ENCODE data around the gene NAALAD2. TPM values are rescaled to one million over a fixed set of nuclear protein-coding genes. Genes with fewer than 3 reads are reported as not detected.
A peak's percentile ranks its signal among the peaks of the same experiment; 100 is the strongest.

The NAALAD2 gene
- total RNA-seq, 1 donor from 2014 or later, result 0.60 TPM

GRCh38 chr11:90213322-90213721 lies 78.9 kb downstream of the NAALAD2 start:
- H3K36me3 ChIP-seq, result peaks cover 56% of the 10 kb centered on the region
- intact Hi-C loops (cut with micrococcal nuclease), result no loop called here
- peaks cover 36% of the 10 kb centered on the region for H3K4me1 ChIP-seq
- no peak overlapping the region for H3K4me3 ChIP-seq
- no peak overlapping the region for H3K27ac ChIP-seq (replicated peaks)
- TF ChIP-seq, protein P1, sequence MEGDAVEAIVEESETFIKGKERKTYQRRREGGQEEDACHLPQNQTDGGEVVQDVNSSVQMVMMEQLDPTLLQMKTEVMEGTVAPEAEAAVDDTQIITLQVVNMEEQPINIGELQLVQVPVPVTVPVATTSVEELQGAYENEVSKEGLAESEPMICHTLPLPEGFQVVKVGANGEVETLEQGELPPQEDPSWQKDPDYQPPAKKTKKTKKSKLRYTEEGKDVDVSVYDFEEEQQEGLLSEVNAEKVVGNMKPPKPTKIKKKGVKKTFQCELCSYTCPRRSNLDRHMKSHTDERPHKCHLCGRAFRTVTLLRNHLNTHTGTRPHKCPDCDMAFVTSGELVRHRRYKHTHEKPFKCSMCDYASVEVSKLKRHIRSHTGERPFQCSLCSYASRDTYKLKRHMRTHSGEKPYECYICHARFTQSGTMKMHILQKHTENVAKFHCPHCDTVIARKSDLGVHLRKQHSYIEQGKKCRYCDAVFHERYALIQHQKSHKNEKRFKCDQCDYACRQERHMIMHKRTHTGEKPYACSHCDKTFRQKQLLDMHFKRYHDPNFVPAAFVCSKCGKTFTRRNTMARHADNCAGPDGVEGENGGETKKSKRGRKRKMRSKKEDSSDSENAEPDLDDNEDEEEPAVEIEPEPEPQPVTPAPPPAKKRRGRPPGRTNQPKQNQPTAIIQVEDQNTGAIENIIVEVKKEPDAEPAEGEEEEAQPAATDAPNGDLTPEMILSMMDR (IDR thresholded peaks at IDR 0.05; ENCODE audit: borderline replicate concordance), result no peak
- H3K27me3 ChIP-seq (ENCODE audit: low read depth), result no peaks in the 10 kb centered on the region
- no peak for DNase-seq
- H3K9me3 ChIP-seq (replicated peaks), result no peaks in the 10 kb centered on the region

- no peaks in the 10 kb centered on the region for H3K9me3 ChIP-seq (replicated peaks)
- intact Hi-C loops (cut with micrococcal nuclease), result no loop called here
- H3K27ac ChIP-seq (replicated peaks), result peak overlapping the region; percentile 27
- H3K4me1 ChIP-seq, result peaks cover 67% of the 10 kb centered on the region
- H3K27me3 ChIP-seq (ENCODE audit: low read depth), result no peaks in the 10 kb centered on the region
- no peak overlapping the region for H3K4me3 ChIP-seq
- DNase-seq, result no peak
- peaks cover 24% of the 10 kb centered on the region for H3K36me3 ChIP-seq
- TF ChIP-seq, protein P1 (IDR thresholded peaks at IDR 0.05; ENCODE audit: borderline replicate concordance), result no peak
These were observed 82.1 kb downstream of the NAALAD2 start for GRCh38 chr11:90216611-90217010.

DNA sequence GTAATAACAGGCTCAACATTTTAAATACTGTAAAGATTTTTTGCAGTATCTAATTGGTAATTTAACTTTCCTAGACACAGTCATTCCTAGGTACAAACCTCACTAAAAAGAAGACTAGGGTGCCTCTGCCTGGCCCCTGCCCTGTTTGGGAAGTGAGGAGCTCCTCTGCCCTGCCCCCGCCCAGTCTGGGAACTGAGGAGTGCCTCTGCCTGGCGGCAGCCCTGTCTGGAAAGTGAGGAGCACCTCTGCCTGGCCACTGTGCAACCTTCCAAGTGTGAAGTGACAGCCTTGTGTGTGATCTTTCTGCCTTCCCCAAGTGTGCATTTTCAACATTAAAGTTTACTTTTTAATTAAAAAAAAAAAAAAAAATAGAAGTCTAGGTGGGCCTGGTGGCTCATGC lies 84.1 kb downstream of the NAALAD2 start:
- Histone ChIP-seq H3K9me3 (replicated peaks) (no peaks in the 10 kb centered on the region), H3K4me3 (no peak overlapping the region), H3K4me1 (peaks cover 82% of the 10 kb centered on the region), H3K27me3 (ENCODE audit: low read depth) (no peaks in the 10 kb centered on the region), H3K36me3 (peaks cover 4% of the 10 kb centered on the region), H3K27ac (replicated peaks) (no peak overlapping the region)
- TF ChIP-seq, protein P1 (IDR thresholded peaks at IDR 0.05; ENCODE audit: borderline replicate concordance), result no peak
- peak; percentile 26 for DNase-seq
- intact Hi-C loops (cut with micrococcal nuclease), result no loop called here

DNA sequence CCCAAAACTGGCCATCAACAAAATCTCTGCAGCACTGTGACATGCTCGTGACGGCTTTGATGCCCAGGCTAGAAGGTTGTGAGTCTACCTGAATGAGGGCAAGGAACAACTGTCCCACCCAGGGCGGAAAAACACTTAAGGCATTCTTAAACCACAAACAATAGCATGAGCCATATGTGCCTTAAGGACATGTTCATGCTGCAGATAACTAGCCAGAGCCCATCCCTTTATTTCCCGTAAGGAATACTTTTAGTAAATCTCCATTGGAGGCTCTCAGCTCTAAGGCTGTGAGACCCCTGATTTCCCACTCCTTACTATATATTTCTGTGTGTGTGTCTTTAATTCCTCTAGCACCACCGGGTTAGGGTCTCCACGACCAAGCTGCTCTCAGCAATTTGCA lies 85.0 kb downstream of the NAALAD2 start:
- peaks cover 88% of the 10 kb centered on the region for H3K4me1 ChIP-seq
- TF ChIP-seq, protein P1 (IDR thresholded peaks at IDR 0.05; ENCODE audit: borderline replicate concordance), result no peak
- no peak overlapping the region for H3K4me3 ChIP-seq
- no peaks in the 10 kb centered on the region for H3K36me3 ChIP-seq
- no peaks in the 10 kb centered on the region for H3K27me3 ChIP-seq (ENCODE audit: low read depth)
- no peak overlapping the region for H3K27ac ChIP-seq (replicated peaks)
- intact Hi-C loops (cut with micrococcal nuclease), result no loop called here
- DNase-seq, result no peak
- no peaks in the 10 kb centered on the region for H3K9me3 ChIP-seq (replicated peaks)

- Histone ChIP-seq H3K4me1 (peaks cover 89% of the 10 kb centered on the region), H3K36me3 (no peaks in the 10 kb centered on the region), H3K27me3 (ENCODE audit: low read depth) (no peaks in the 10 kb centered on the region), H3K9me3 (replicated peaks) (no peaks in the 10 kb centered on the region), H3K27ac (replicated peaks) (no peak overlapping the region), H3K4me3 (no peak overlapping the region)
- TF ChIP-seq, protein P1 (IDR thresholded peaks at IDR 0.05; ENCODE audit: borderline replicate concordance), result no peak
- intact Hi-C loops (cut with micrococcal nuclease), result no loop called here
- DNase-seq, result no peak
These were observed 85.9 kb downstream of the NAALAD2 start for GRCh38 chr11:90220391-90220790.
